GM18519 (cell line): ENCODE results near the gene ANKRD40CL.

Experiments
- ATAC-seq: cut with Tn5 transposase; IDR thresholded peaks from one replicate; pipeline ENCODE4 v1.9.1; 2021; ENCODE audit warnings: mild to moderate bottlenecking, moderate library complexity; ENCODE audit not compliant: unreplicated experiment, low FRiP score

Gene ANKRD40CL

GRCh38 chr17:50719924-50720794 is 47.2 kb downstream of the ANKRD40CL start:
- ATAC-seq: no peak

- peak; percentile 70 for ATAC-seq
These were observed 48.0 kb downstream of the ANKRD40CL start, which contains the start of gene LUC7L3 for GRCh38 chr17:50719144-50719923. Gene LUC7L3 (plus strand): TSS chr17:50719603. CDS start chr17:50719733, 130 bp downstream.

DNA sequence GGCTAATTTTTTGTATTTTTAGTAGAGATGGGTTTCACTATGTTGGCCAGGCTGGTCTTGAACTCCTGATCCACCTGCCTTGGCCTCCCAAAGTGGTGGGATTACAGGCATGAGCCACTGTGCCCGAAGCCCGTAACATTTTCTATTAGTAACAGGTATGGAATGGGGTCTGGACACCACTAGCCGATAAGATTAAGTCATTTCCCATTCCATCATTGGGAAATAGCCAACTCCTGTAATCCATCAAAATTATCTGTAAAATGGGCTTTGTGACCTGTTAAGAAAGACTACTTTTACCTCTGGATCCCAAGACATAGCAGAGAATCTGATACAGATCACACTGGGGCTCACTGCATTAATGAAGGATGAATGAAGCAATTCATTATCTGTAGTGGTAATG is 51.8 kb downstream of the ANKRD40CL start:
- no peak for ATAC-seq

DNA sequence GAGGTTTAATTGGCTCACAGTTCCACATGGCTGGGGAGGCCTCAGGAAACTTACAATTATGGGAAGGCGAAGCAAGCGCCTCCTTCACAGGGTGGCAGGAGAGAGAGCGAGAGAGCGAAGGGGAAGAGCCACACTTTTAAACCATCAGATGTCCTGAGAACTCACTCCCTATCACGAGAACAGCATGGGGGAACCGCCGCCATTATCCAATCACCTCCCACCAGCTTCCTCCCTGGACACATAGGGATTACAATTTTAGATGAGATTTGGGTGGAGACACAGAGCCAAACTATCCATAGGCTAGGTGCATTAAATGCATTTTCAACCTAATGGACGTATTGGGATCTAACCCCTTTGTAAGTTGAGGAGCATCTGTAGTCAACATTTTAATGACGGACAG is 54.7 kb downstream of the ANKRD40CL start:
- no peak for ATAC-seq
